HCT116 (cell line): Measurements from ENCODE around the gene HAP1. TPM values are rescaled to one million over a fixed set of nuclear protein-coding genes. Genes with fewer than 3 reads are reported as not detected.

ENCODE experiments used
- ATAC-seq: fragments of 200-7000 bp; cut with Tn5 transposase; 2 replicates; pipeline ENCODE4 v1.9.1; 2020; ENCODE audit warnings: mild to moderate bottlenecking, moderate library complexity
- BruUV-seq: library from RNA; stranded (reverse); fragments of 400-500 nt; replicated peaks from 2 replicates; lab custom pipeline; 2021; lab: Mats Ljungman, UMichigan
- CTCF ChIA-PET: fragments of 300-600 bp; sonication (Branson Sonifier 250); formaldehyde crosslinking; loops from one replicate; lab custom pipeline; 2021; ENCODE audit warnings: antibody characterized with exemption; lab: Charles Lee
- POLR2A ChIA-PET: fragments of 300-600, 350-600 bp; sonication (Branson Sonifier 250); formaldehyde crosslinking; loops from one replicate; lab custom pipeline; 2021; ENCODE audit warnings: antibody characterized with exemption; lab: Charles Lee
- RAD21 ChIA-PET, 2 experiments: fragments of 300-600 bp; sonication (Branson Sonifier 250); formaldehyde crosslinking; loops; one replicate each; lab custom pipeline; 2023; ENCODE audit warnings: low total read pairs in 2 of 2; ENCODE audit not compliant: uncharacterized antibody in 2 of 2, unreplicated experiment in 2 of 2, low non-redundant PET in 1 of 2; lab: Charles Lee
- DNase-seq: peaks from one replicate; pipeline ENCODE4 v3.0.0-alpha.2; 2010; ENCODE audit warnings: low read depth, low spot score
- H2AFZ ChIP-seq: fragments of 200-600 bp; shearing (Covaris generic), sonication (generic); 2 replicates; pipeline ENCODE4 v1.6.1; 2017; ENCODE audit warnings: low read depth, mixed run types, mixed read lengths, antibody characterized with exemption, low read length; ENCODE audit not compliant: poor library complexity, severe bottlenecking
- H3K27ac ChIP-seq: 2 replicates; pipeline ENCODE4 v1.5.1; 2012; ENCODE audit warnings: low read depth, low read length
- H3K27me3 ChIP-seq: fragments of 200-600 bp; sonication (generic); 2 replicates; pipeline ENCODE4 v1.6.1; 2016; ENCODE audit warnings: mixed run types, low read length, mixed read lengths; ENCODE audit not compliant: insufficient read depth
- H3K36me3 ChIP-seq, 2 experiments: fragments of 200-500 bp in 1 of 2; fragments of 200-600 bp in 1 of 2; sonication (Bioruptor generic) in 1 of 2; sonication (generic) in 1 of 2; 2 replicates each; pipeline versions ENCODE4 v1.5.1 to v1.6.1; 2014 to 2016; ENCODE audit warnings: low read length in 2 of 2, inconsistent platforms in 1 of 2, mixed read lengths in 1 of 2, mixed run types in 1 of 2; ENCODE audit not compliant: insufficient read depth in 2 of 2, control insufficient read depth in 1 of 2
- H3K4me1 ChIP-seq, 2 experiments: fragments of 200-600 bp in 1 of 2; sonication (generic) in 1 of 2; 2 replicates each; pipeline versions ENCODE4 v1.5.1 to v1.6.1; 2012 to 2017; ENCODE audit warnings: low read length in 2 of 2, inconsistent platforms in 1 of 2, mild to moderate bottlenecking in 1 of 2, mixed read lengths in 1 of 2, mixed run types in 1 of 2, moderate library complexity in 1 of 2; ENCODE audit not compliant: insufficient read depth in 2 of 2, control insufficient read depth in 1 of 2
- H3K4me2 ChIP-seq: fragments of 200-600 bp; sonication (generic); 2 replicates; pipeline ENCODE4 v1.6.1; 2017; ENCODE audit warnings: mixed run types, low read length, mixed read lengths
- H3K4me3 ChIP-seq, 2 experiments: fragments of 200-600 bp in 1 of 2; sonication (generic) in 1 of 2; replicated peaks in 1 of 2; 2 replicates each; pipeline ENCODE4 v1.5.1; 2011 to 2016; ENCODE audit warnings: low read length in 2 of 2, control low read depth in 1 of 2, low read depth in 1 of 2, mild to moderate bottlenecking in 1 of 2, mixed read lengths in 1 of 2, mixed run types in 1 of 2
- H3K79me2 ChIP-seq: fragments of 200-600 bp; sonication (generic); 2 replicates; pipeline ENCODE4 v1.6.1; 2017; ENCODE audit warnings: mild to moderate bottlenecking, mixed run types, low read length, moderate library complexity, mixed read lengths; ENCODE audit not compliant: insufficient read depth
- H3K9ac ChIP-seq: fragments of 200-600 bp; sonication (generic); 2 replicates; pipeline ENCODE4 v1.6.1; 2016; ENCODE audit warnings: low read length, mixed read lengths
- H3K9me2 ChIP-seq: fragments of 200-600 bp; sonication (generic), shearing (Covaris generic); 2 replicates; pipeline ENCODE4 v1.6.1; 2017; ENCODE audit warnings: mixed run types, mild to moderate bottlenecking, moderate library complexity; ENCODE audit not compliant: insufficient read depth
- H3K9me3 ChIP-seq, 2 experiments: fragments of 200-500 bp in 1 of 2; fragments of 200-600 bp in 1 of 2; sonication (Bioruptor generic) in 1 of 2; sonication (generic) in 1 of 2; 2 replicates each; pipeline ENCODE4 v1.6.1; 2014 to 2017; ENCODE audit warnings: low read length in 2 of 2, mixed read lengths in 2 of 2, inconsistent platforms in 1 of 2, low read depth in 1 of 2, mild to moderate bottlenecking in 1 of 2, mixed run types in 1 of 2, moderate library complexity in 1 of 2; ENCODE audit not compliant: control insufficient read depth in 1 of 2, insufficient read depth in 1 of 2
- H4K20me1 ChIP-seq: fragments of 200-600 bp; sonication (generic), shearing (Covaris generic); 2 replicates; pipeline ENCODE4 v1.6.1; 2017; ENCODE audit warnings: mixed run types, mild to moderate bottlenecking, moderate library complexity; ENCODE audit not compliant: insufficient read depth
- CBX3 ChIP-seq: IDR thresholded peaks from 2 replicates; pipeline ENCODE4 v1.6.1; 2012; ENCODE audit warnings: low read depth
- CEBPB ChIP-seq: IDR thresholded peaks from 2 replicates; pipeline ENCODE4 v1.6.1; 2012; ENCODE audit warnings: low read depth
- EGR1 ChIP-seq: IDR thresholded peaks from 2 replicates; pipeline ENCODE4 v1.6.1; 2012; ENCODE audit warnings: low read depth
- ELF1 ChIP-seq: IDR thresholded peaks from 2 replicates; pipeline ENCODE4 v1.6.1; 2012; ENCODE audit warnings: low read depth, borderline replicate concordance
- EZH2 ChIP-seq: fragments of 200-600 bp; sonication (generic); IDR thresholded peaks from 2 replicates; pipeline ENCODE4 v1.6.1; 2017; ENCODE audit warnings: antibody characterized with exemption, mixed run types
- FOSL1 ChIP-seq: IDR thresholded peaks from 2 replicates; pipeline ENCODE4 v1.6.1; 2012; ENCODE audit warnings: low read depth
- JUND ChIP-seq: IDR thresholded peaks from 2 replicates; pipeline ENCODE4 v1.6.1; 2012
- POLR2A ChIP-seq: IDR thresholded peaks from 2 replicates; pipeline ENCODE4 v1.7.0; 2011; ENCODE audit warnings: borderline replicate concordance; ENCODE audit not compliant: insufficient read depth, insufficient read length; ENCODE audit errors: extremely low read depth
- POLR2AphosphoS5 ChIP-seq: IDR thresholded peaks from 2 replicates; pipeline ENCODE4 v1.6.1; 2011; ENCODE audit warnings: mild to moderate bottlenecking, low read depth, low read length, moderate library complexity
- RAD21 ChIP-seq: IDR thresholded peaks from 2 replicates; pipeline ENCODE4 v1.6.1; 2012; ENCODE audit warnings: low read depth, mild to moderate bottlenecking
- SIN3A ChIP-seq: IDR thresholded peaks from 2 replicates; pipeline ENCODE4 v1.6.1; 2012; ENCODE audit warnings: low read depth
- SP1 ChIP-seq: IDR thresholded peaks from 2 replicates; pipeline ENCODE4 v1.6.1; 2012; ENCODE audit warnings: low read depth
- SRF ChIP-seq: IDR thresholded peaks from 2 replicates; pipeline ENCODE4 v1.6.1; 2012; ENCODE audit warnings: low read depth
- YY1 ChIP-seq: IDR thresholded peaks from 2 replicates; pipeline ENCODE4 v1.6.1; 2011; ENCODE audit warnings: low read length, low read depth, moderate library complexity, mild to moderate bottlenecking; ENCODE audit not compliant: insufficient replicate concordance; ENCODE audit errors: extremely low read depth
- ZNF274 ChIP-seq: fragments of 200-500 bp; sonication (Bioruptor generic); IDR thresholded peaks from 2 replicates; pipeline ENCODE4 v1.6.1; 2014; ENCODE audit warnings: mild to moderate bottlenecking, low read depth, low read length, inconsistent platforms
- intact Hi-C: fragments of 100-400 bp; cut with micrococcal nuclease; formaldehyde crosslinking; loops from 2 replicates; pipeline ENCODE4 v1.10.0; 2022
- total RNA-seq: library from RNA; stranded (reverse); gene quantifications from one replicate; pipeline ENCODE4 v1.2.1, GENCODE V29; 2021; ENCODE audit not compliant: unreplicated experiment
- TF ChIP-seq, protein P1 (sequence below): IDR thresholded peaks from 2 replicates; pipeline ENCODE4 v1.6.1; 2012
- TF ChIP-seq, protein P2 (sequence below): IDR thresholded peaks from 2 replicates; pipeline ENCODE4 v1.6.1; 2012; ENCODE audit warnings: low read depth
- TF ChIP-seq, protein P3 (sequence below): IDR thresholded peaks from 2 replicates; pipeline ENCODE4 v1.6.1; 2011; ENCODE audit warnings: mild to moderate bottlenecking, low read length, moderate library complexity; ENCODE audit not compliant: insufficient replicate concordance; ENCODE audit errors: extremely low read depth
- TF ChIP-seq, protein P4 (sequence below), 3 experiments: fragments of 200-600 bp in 1 of 3; sonication (generic) in 1 of 3; IDR thresholded peaks in 2 of 3; conservative IDR thresholded peaks in 1 of 3; 2 replicates each; pipeline ENCODE4 v1.5.1; 2012 to 2017; ENCODE audit warnings: low read depth in 2 of 3, low read length in 2 of 3, antibody characterized with exemption in 1 of 3, borderline replicate concordance in 1 of 3, control low read depth in 1 of 3, mild to moderate bottlenecking in 1 of 3, mixed read lengths in 1 of 3, mixed run types in 1 of 3, moderate library complexity in 1 of 3; ENCODE audit not compliant: insufficient read depth in 1 of 3

HAP1 gene
- total RNA-seq, 1 experiment from 2014 or later = 3.4 TPM

DNA sequence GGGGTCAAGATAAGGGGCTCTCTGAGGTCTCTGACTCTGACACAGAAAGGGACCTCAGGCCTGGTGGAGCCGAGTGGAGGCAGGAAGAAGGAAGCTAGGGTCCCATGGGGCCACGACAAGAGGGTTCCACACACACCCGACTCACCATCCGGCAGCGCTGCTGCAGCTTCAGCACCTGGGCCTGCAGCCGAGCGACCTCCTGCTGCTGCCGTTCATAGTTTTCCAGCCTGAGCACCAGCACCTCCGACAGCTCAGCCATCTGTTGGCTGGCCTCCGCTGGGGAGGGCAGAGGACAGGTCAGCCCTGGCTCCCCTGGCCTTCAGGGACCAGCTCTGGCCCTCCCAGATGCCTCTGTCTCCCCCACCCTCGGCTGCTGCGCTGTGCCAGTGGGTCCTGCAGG lies 6.4 kb downstream of the HAP1 start:
- DNase-seq = no peak
- H2AFZ ChIP-seq = no peak overlapping the region
- H3K27ac ChIP-seq = no peak overlapping the region
- ChIA-PET RAD21 (interaction anchor here in 1 of 2 experiments (0.7 kb wide), 1 partner anchor 74 kb away, joined by 6 read pairs; no protein-coding TSS in a partner anchor), POLR2A (interaction anchor here (1.2 kb wide), 1 partner anchor 58 kb away, joined by 5 read pairs; the partner anchor contains the start of gene JUP), CTCF (no interaction called here)
- TF ChIP-seq JUND (no peak), POLR2A (no peak), CEBPB (no peak), EGR1 (no peak), SRF (no peak), YY1 (no peak), POLR2AphosphoS5 (no peak), CBX3 (no peak), EZH2 (no peak), SIN3A (no peak), ELF1 (no peak), RAD21 (no peak), ZNF274 (no peak), FOSL1 (no peak), SP1 (no peak)
- TF ChIP-seq, protein P1, sequence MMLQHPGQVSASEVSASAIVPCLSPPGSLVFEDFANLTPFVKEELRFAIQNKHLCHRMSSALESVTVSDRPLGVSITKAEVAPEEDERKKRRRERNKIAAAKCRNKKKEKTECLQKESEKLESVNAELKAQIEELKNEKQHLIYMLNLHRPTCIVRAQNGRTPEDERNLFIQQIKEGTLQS = no peak
- TF ChIP-seq, protein P2, sequence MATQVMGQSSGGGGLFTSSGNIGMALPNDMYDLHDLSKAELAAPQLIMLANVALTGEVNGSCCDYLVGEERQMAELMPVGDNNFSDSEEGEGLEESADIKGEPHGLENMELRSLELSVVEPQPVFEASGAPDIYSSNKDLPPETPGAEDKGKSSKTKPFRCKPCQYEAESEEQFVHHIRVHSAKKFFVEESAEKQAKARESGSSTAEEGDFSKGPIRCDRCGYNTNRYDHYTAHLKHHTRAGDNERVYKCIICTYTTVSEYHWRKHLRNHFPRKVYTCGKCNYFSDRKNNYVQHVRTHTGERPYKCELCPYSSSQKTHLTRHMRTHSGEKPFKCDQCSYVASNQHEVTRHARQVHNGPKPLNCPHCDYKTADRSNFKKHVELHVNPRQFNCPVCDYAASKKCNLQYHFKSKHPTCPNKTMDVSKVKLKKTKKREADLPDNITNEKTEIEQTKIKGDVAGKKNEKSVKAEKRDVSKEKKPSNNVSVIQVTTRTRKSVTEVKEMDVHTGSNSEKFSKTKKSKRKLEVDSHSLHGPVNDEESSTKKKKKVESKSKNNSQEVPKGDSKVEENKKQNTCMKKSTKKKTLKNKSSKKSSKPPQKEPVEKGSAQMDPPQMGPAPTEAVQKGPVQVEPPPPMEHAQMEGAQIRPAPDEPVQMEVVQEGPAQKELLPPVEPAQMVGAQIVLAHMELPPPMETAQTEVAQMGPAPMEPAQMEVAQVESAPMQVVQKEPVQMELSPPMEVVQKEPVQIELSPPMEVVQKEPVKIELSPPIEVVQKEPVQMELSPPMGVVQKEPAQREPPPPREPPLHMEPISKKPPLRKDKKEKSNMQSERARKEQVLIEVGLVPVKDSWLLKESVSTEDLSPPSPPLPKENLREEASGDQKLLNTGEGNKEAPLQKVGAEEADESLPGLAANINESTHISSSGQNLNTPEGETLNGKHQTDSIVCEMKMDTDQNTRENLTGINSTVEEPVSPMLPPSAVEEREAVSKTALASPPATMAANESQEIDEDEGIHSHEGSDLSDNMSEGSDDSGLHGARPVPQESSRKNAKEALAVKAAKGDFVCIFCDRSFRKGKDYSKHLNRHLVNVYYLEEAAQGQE = no peak
- TF ChIP-seq, protein P3, sequence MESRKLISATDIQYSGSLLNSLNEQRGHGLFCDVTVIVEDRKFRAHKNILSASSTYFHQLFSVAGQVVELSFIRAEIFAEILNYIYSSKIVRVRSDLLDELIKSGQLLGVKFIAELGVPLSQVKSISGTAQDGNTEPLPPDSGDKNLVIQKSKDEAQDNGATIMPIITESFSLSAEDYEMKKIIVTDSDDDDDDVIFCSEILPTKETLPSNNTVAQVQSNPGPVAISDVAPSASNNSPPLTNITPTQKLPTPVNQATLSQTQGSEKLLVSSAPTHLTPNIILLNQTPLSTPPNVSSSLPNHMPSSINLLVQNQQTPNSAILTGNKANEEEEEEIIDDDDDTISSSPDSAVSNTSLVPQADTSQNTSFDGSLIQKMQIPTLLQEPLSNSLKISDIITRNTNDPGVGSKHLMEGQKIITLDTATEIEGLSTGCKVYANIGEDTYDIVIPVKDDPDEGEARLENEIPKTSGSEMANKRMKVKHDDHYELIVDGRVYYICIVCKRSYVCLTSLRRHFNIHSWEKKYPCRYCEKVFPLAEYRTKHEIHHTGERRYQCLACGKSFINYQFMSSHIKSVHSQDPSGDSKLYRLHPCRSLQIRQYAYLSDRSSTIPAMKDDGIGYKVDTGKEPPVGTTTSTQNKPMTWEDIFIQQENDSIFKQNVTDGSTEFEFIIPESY = no peak
- TF ChIP-seq, protein P4, sequence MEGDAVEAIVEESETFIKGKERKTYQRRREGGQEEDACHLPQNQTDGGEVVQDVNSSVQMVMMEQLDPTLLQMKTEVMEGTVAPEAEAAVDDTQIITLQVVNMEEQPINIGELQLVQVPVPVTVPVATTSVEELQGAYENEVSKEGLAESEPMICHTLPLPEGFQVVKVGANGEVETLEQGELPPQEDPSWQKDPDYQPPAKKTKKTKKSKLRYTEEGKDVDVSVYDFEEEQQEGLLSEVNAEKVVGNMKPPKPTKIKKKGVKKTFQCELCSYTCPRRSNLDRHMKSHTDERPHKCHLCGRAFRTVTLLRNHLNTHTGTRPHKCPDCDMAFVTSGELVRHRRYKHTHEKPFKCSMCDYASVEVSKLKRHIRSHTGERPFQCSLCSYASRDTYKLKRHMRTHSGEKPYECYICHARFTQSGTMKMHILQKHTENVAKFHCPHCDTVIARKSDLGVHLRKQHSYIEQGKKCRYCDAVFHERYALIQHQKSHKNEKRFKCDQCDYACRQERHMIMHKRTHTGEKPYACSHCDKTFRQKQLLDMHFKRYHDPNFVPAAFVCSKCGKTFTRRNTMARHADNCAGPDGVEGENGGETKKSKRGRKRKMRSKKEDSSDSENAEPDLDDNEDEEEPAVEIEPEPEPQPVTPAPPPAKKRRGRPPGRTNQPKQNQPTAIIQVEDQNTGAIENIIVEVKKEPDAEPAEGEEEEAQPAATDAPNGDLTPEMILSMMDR (IDR thresholded peaks at IDR 0.05 in 2 of 3, conservative IDR thresholded peaks at IDR 0.05 in 1 of 3; ENCODE audit: borderline replicate concordance in 1 of 3, insufficient read depth in 1 of 3, low read depth in 2 of 3, low read length in 2 of 3) = no peak
- H3K4me3 ChIP-seq = no peak overlapping the region
- no TSS peak for BruUV-seq
- no peaks in the 10 kb centered on the region for H4K20me1 ChIP-seq
- no peak overlapping the region for H3K4me2 ChIP-seq
- intact Hi-C loops = no loop called here
- no peaks in the 10 kb centered on the region for H3K36me3 ChIP-seq
- no peaks in the 10 kb centered on the region for H3K9me2 ChIP-seq
- H3K9me3 ChIP-seq = no peaks in the 10 kb centered on the region
- no peak overlapping the region for H3K9ac ChIP-seq
- no peaks in the 10 kb centered on the region for H3K27me3 ChIP-seq
- H3K79me2 ChIP-seq = no peaks in the 10 kb centered on the region
- no peaks in the 10 kb centered on the region for H3K4me1 ChIP-seq
- ATAC-seq = no peak
